NCI-H524 (cell line): Measurements from ENCODE around the gene SEMA7A.

Experiments used
- DNase-seq, 2 experiments: peaks; one replicate each; lab custom pipeline; 2025; lab: John Stamatoyannopoulos, UW

Gene SEMA7A

DNA sequence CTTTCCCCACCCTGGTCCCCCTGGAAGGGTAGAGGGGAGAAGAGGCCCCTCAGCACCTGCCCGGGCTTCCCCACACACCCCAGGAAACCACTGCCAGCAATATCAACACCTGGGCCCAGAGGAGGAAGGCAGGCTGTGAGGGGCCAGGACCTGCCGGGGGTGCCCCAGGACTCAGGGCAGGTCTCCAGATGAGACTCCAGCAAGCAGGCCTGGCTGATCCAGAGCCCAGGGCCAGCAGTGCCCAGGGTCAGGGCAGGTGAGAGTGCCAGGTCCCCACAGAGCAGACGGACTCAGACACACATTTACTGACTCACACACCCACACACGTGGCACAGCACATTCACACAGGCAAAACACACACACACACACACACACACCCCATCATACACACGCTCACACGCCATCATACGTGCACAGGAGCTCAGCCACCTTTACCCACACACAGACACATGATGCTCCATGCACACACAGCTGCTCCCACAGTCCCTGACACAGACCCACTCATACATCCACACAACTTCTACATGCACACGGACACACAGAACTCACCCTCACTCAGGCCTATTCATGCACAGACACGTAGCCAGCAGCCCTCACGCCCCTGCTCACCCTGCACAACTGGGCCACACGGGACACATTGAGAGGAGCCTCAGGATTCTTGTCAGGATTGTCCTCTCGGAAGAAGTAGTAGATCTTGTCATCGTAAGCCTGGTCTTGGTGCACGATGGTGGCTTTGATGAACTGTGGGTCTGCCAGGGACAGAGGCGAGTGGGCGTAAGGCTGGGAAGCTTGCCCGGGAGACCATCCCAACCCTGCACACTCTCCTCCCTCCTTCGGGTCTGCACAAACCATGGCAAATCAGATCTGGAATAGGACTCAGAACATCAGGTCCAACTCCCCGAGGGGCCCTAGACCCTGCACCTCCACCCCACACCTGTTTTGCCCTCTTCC lies 17.5 kb downstream of the SEMA7A start:
- DNase-seq, result no peak

- no peak for DNase-seq
Measured at GRCh38 chr15:74414603-74415338, 19.0 kb downstream of the SEMA7A start.

GRCh38 chr15:74414081-74414580 lies 19.6 kb downstream of the SEMA7A start:
- no peak for DNase-seq

GRCh38 chr15:74413350-74414080 lies 20.2 kb downstream of the SEMA7A start:
- no peak for DNase-seq

DNA sequence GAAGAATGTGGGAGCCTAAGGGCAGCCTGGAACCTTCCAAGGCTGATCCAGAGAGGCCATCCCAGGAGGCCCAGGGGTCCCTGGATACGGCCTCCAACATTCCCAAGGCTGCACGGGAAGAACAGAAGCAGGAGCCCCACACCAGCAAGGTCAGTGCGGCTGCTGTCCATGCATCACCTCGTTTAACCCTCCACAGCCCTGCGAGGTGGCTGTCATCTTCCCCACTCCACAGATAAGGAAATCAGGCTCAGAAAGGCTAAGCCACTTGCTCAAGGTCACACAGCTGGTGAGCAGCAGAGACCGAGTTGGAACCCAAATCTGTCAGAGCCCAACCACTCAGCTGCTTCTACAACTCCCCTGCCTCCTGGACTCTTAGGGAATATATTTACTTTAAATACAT lies 21.6 kb downstream of the SEMA7A start:
- DNase-seq, result no peak

GRCh38 chr15:74411686-74412085 lies 22.1 kb downstream of the SEMA7A start:
- no peak for DNase-seq

DNA sequence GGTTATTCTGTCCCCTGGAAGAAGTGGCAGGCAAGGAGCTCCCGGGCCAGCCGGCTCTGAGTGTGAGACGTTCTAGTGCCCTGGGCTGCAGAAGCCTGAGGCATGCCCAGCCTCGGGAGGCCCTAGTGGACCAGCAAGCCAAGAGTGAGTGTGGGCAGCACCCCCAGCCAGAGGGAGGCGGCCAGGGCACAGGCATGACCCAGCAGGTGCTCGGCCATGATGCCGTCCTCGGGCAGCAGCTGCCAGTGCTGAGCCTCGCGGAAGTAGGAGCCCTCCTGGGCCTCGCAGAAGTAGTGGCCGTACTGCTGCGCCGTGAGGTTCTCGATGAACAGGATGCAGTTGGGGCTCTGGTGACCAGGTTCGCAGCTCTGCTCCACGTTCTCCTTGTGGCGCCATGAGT lies 23.3 kb downstream of the SEMA7A start:
- DNase-seq, result no peak

GRCh38 chr15:74409225-74409624 lies 24.5 kb downstream of the SEMA7A start:
- DNase-seq, result no peak

DNA sequence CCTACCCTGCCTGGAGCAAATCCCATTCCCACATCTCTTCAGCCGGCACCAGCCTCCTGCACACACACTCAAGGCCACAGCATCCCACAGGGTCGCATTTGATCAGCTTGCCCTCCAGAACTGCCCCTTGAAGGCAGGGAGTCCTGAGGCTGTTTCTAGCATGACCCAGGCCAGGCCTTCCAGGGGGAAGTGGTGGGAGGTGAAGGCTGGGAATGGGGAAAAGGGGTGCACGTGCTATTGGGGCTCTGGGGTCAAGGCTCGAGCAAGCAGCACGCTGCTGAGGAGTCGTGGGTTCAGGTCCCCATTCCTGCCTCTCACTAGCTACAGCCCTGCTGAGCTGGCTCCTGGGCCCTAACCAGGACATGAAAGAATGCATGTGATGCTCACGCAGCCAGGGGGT lies 24.9 kb downstream of the SEMA7A start:
- no peak for DNase-seq

DNA sequence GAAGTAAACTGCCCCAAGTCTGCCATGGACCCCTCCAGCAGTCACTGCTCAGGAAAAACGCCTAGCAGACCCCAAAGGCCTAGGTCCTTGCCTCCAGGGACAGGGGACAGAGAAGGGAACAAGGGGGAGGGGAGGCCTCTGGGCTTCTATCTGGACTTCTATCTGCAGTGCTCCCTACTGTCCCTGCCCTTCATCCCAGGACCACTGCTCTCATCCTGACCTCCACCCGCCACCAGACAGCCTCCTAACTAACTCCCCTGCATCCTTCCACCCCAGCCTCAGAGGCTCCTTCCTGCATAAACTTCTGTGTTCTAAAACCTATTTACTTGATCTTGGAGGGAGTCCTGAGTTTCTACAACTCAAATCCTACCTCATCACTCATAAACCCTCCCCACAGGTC lies 25.4 kb downstream of the SEMA7A start:
- no peak for DNase-seq

- DNase-seq, result no peak
Measured at GRCh38 chr15:74406992-74407705, 26.6 kb downstream of the SEMA7A start.

- no peak for DNase-seq
Measured at GRCh38 chr15:74406517-74406916, 27.2 kb downstream of the SEMA7A start.

DNA sequence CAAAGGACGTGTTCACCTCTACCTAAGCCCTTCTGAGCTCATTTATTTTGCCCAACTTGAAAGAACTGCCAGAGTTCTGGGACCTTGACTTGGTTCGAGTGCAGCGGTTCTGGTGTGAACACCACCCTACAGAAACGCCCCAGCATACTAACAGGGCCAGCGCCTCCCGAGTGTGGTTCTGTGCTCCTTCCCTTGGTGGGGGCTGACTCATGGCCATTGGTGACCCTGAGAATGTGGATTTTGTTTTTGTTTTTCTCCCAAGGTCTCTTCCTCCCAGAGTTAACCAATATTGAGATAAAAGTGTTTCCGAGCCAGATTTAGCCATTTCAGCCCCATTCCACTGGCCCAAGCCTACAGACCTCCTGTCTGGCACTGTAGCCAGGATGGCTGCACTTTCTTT lies 27.9 kb downstream of the SEMA7A start:
- no peak for DNase-seq

DNA sequence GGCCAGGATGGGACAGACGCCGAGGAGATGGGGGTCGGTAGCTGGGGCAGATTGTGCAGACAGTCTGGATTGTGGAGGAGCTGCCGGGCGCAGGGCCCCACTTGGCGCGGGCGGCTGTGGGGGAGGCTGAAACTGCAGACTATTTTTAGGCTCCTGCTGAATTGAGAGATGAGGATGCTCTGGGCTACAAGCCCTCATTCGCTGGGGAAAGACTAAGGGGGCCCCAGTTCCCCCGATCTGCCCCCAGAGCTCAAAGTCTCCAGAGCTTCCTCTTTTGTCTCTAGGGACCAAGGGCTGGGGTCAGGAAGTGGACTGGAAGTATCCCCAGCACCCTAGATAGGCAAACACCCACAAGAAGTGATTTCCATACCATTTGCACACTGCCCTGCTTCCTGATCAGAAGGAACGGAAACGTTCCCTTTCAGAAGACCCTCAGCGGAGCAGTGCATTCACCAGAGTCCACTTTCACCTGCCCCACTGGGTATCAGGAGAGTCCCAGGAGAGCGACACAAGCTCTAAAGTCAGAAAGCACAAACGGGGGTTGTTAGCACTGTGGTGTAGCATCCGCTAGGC lies 29.7 kb downstream of the SEMA7A start:
- no peak for DNase-seq

DNA sequence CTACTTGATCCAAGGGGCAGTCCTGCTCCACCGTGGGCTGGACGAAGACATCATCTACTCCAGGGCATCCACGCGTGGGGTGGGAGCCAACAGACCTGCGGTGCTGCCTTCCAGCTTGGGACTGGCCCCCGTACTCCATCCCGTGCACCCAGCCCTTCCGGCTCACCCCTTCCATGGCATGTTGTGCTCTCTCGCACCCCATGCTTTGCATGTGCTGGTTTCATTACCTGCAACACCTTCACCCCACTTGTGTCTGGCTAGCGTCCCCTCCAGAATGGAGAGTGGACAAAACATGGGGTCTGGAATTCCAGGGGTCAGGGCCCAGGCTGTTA lies 30.2 kb downstream of the SEMA7A start:
- no peak for DNase-seq

DNA sequence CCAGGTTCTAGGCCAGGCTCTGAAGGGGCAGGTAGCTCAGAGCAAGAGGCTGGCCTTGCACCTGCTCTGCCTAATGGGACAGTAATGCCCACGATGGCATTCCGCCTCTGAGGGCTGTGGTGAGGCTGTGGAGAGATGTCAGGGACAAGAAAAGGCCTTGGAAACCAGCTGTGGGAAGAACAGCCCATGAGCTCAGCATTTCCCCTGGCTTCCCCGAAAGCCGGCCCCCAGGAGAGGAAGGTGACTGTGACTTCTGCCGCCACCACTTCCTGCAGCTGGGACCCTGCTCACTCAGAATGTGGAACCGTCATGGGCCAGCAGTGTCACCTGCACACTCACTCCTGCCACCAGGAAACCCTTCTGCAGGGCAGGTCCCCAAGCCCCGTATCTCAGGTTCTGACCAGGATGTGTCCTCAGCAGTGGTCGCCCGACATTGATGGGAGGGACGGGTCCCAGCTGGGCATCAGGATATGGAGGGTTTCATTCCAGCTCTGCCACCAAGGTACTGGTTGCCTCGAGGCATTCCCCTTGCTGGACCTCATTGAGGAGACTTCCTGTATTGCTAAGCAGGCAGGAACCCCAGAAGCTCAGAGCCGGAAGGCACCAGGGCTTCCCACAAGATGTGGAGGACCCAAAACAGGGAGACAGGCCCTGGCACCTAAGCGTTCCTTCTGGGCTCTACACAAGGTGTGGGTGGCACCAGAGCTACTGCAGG lies 30.7 kb downstream of the SEMA7A start:
- DNase-seq, result no peak

- no peak for DNase-seq
Measured at GRCh38 chr15:74402337-74402841, 31.4 kb downstream of the SEMA7A start.

DNA sequence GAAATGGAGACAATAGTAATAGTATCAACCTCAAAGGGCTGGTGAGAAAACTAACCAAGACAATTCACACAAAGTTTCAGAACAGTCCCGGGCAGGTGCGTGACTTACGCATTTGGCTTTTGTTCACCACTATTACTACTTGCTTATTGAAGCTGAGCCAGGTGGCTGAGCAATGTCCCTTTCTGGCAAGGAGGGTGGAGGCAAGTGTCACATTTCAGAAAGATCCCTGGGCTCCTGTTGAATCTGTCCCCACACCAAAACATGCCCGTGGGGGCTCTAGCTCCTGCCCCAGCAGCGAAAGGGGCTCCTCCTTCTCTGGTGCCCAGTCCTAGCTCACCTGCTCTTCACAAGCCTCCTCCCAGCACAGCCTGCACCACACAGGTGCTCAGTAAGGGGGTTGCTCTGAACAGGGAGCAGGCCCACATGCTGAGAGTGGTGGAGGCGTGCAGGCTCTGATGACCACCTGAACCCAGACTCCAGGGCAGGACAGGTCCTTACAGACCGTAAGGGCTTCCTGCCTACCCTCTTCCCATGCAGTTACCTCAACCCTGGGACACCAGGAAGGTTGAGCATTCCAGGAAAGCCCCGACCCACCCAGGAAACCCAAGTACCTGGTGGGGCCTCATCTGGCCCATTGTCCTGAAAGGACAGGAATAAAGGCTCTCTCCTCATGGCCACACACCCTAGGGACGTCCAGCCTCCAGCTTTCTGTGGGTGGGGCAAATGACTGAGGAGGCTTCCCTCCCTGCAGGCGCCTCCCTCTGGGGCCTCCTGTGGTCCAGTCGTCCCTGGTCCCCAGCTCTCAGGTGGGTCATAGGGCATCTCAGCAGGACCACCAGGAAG lies 32.6 kb downstream of the SEMA7A start:
- no peak for DNase-seq

GRCh38 chr15:74400313-74400860 lies 33.4 kb downstream of the SEMA7A start:
- DNase-seq, result no peak
